AG10803 (cell line): Measurements from ENCODE around the gene GPX2.

ENCODE experiments used
- DNase-seq: peaks from one replicate; pipeline ENCODE4 v3.0.0; 2010; ENCODE audit warnings: low read depth
- H3K4me3 ChIP-seq: 2 replicates; pipeline ENCODE4 v1.5.1; 2011; ENCODE audit warnings: mild to moderate bottlenecking, low read length, control low read depth
- TF ChIP-seq, protein P1 (sequence below): conservative IDR thresholded peaks from 2 replicates; pipeline ENCODE4 v1.5.1; 2011; ENCODE audit warnings: mild to moderate bottlenecking, low read length, control low read depth, inconsistent platforms

GPX2 gene

GRCh38 chr14:64934338-64934929 is 8.1 kb downstream of the GPX2 start:
- DNase-seq, result no peak
- no peak overlapping the region for H3K4me3 ChIP-seq
- TF ChIP-seq, protein P1, sequence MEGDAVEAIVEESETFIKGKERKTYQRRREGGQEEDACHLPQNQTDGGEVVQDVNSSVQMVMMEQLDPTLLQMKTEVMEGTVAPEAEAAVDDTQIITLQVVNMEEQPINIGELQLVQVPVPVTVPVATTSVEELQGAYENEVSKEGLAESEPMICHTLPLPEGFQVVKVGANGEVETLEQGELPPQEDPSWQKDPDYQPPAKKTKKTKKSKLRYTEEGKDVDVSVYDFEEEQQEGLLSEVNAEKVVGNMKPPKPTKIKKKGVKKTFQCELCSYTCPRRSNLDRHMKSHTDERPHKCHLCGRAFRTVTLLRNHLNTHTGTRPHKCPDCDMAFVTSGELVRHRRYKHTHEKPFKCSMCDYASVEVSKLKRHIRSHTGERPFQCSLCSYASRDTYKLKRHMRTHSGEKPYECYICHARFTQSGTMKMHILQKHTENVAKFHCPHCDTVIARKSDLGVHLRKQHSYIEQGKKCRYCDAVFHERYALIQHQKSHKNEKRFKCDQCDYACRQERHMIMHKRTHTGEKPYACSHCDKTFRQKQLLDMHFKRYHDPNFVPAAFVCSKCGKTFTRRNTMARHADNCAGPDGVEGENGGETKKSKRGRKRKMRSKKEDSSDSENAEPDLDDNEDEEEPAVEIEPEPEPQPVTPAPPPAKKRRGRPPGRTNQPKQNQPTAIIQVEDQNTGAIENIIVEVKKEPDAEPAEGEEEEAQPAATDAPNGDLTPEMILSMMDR, result no peak

GRCh38 chr14:64932231-64932630 is 10.3 kb downstream of the GPX2 start:
- TF ChIP-seq, protein P1, result no peak
- no peak overlapping the region for H3K4me3 ChIP-seq
- no peak for DNase-seq

DNA sequence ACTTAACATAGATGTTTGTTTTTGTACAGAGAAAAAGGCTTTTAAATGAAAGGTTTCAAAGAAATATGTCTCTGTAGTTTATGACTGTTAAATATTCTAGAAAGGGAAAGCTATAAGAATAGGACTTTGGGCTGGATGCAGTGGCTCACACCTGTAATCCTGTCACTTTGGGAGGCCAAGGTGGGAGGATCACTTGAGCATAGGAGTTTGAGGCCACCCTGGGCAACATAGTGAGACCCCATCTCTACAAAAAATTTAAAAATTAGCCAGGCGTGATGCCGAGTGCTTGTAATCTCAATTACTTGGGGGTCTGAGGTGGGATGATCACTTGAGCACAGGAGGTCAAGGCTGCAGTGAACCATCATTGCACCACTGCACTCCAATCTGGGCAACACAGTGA is 11.4 kb downstream of the GPX2 start:
- TF ChIP-seq, protein P1, result no peak
- DNase-seq, result no peak
- no peak overlapping the region for H3K4me3 ChIP-seq

DNA sequence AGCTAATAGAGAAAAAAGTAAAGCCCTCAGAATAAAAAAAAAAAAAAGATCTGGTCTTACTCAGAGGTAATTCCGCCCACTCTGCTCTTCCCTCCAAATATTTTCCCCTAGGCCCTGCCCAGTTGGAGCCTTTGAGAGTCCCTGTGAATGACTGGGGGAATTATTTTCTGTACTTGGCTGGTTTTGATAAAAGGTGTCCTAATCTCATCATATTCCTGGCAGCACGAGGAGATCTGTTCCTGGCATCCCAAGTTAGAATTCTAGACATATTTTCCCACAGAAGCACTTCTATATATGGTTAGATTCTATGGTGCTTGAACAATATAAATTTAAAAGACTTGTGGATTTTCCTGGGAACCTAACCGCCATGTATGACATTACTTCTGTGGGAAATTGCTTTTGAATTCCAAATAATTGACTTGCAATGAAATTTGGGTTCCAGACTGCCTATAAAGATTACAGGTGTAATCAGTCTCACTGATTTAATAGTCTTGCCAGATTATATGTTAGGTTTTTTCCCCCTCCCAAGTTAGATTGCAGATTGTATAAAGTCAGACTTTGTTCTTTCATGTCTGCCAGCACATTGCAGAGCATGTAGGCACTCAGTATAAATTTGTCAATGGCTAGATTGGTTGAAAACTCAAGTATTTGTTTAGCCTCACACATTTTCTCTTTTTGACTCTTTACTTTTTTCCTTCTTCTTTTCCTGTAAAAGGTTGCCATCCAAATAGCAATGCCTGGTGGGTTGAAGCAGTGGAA is 12.3 kb downstream of the GPX2 start:
- TF ChIP-seq, protein P1, result no peak
- peak; percentile 46 for DNase-seq
- no peak overlapping the region for H3K4me3 ChIP-seq

GRCh38 chr14:64929014-64929359 is 13.6 kb downstream of the GPX2 start:
- TF ChIP-seq, protein P1, result no peak
- no peak for DNase-seq
- no peak overlapping the region for H3K4me3 ChIP-seq

- H3K4me3 ChIP-seq, result no peak overlapping the region
- TF ChIP-seq, protein P1, result no peak
- no peak for DNase-seq
Measured at GRCh38 chr14:64928239-64929013, 14.1 kb downstream of the GPX2 start.
